ENCODE measurements around the gene IFRD2. TPM values are rescaled to one million over a fixed set of nuclear protein-coding genes. Genes with fewer than 3 reads are reported as not detected.
"Not testable (repeated sequence)": the region's sequence is repeated elsewhere in the genome, so short reads cannot be mapped to it uniquely, and the experiment has no call there.

The IFRD2 gene
- total and polyA plus RNA-seq, 2 of the 13 experiments (the other 11 are each of a cell fraction or from before 2014, with no cell fraction given), result 32.8 to 96.1 TPM

- 93% methylated on average over 10 of the region's 10 CpGs for WGBS (ENCODE audit: low lambda C conversion rate)
- H2AFZ ChIP-seq (ENCODE audit: low read length); ATAC-seq; H3K9me3 ChIP-seq (ENCODE audit: low read length); DNase-seq (ENCODE audit: low spot score); H3K27me3 ChIP-seq (ENCODE audit: control insufficient read depth in 1 of 2, insufficient read depth in 2 of 2, low read length in 2 of 2); H4K20me1 ChIP-seq (ENCODE audit: insufficient read depth, low read length); H3K9ac ChIP-seq (ENCODE audit: insufficient read depth, low read depth, low read length); FAIRE-seq; H3K4me3 ChIP-seq (replicated peaks in 1 of 3; ENCODE audit: insufficient read depth in 1 of 3, low read depth in 2 of 3, low read length in 3 of 3); BruUV-seq (replicated peaks): not testable (repeated sequence)
- Histone ChIP-seq H3K4me2 (ENCODE audit: low read depth, low read length) (peak overlapping the region; percentile 98; the same call in 1 of the 2 replicates), H3K79me2 (ENCODE audit: insufficient read depth, low read length) (peaks cover 33% of the 10 kb centered on the region), H3K36me3 (replicated peaks in 1 of 2; ENCODE audit: control insufficient read depth in 1 of 2, insufficient read depth in 2 of 2, low read length in 2 of 2) (peaks cover 11 to 27% of the 10 kb centered on the region in 2 experiments), H3K27ac (ENCODE audit: extremely low read length, insufficient read depth, low read length) (peak overlapping the region; percentile 88), H3K4me1 (ENCODE audit: insufficient read depth, low read length) (peaks cover 59% of the 10 kb centered on the region)
- POLR2A ChIA-PET, result interaction anchor here (1.8 to 5.5 kb wide), 4 partner anchors 11 to 77 kb away, joined by 5 to 155 read pairs (median 27); partner anchors contain the start of gene IFRD2
- CTCF ChIA-PET (ENCODE audit: low intra/inter-chr PET ratio, low total read pairs), result interaction anchor here (0.7 to 6.4 kb wide), 4 partner anchors 13 to 48 kb away, joined by 3 to 81 read pairs (median 34); no protein-coding TSS in a partner anchor
- TF ChIP-seq, protein P1, sequence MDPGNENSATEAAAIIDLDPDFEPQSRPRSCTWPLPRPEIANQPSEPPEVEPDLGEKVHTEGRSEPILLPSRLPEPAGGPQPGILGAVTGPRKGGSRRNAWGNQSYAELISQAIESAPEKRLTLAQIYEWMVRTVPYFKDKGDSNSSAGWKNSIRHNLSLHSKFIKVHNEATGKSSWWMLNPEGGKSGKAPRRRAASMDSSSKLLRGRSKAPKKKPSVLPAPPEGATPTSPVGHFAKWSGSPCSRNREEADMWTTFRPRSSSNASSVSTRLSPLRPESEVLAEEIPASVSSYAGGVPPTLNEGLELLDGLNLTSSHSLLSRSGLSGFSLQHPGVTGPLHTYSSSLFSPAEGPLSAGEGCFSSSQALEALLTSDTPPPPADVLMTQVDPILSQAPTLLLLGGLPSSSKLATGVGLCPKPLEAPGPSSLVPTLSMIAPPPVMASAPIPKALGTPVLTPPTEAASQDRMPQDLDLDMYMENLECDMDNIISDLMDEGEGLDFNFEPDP (CRISPR knock-in tag; conservative IDR thresholded peaks at IDR 0.05), result 0 out of 2 replicates have a peak, but pooled peaks have one; percentile 68
- TF ChIP-seq, protein P2, sequence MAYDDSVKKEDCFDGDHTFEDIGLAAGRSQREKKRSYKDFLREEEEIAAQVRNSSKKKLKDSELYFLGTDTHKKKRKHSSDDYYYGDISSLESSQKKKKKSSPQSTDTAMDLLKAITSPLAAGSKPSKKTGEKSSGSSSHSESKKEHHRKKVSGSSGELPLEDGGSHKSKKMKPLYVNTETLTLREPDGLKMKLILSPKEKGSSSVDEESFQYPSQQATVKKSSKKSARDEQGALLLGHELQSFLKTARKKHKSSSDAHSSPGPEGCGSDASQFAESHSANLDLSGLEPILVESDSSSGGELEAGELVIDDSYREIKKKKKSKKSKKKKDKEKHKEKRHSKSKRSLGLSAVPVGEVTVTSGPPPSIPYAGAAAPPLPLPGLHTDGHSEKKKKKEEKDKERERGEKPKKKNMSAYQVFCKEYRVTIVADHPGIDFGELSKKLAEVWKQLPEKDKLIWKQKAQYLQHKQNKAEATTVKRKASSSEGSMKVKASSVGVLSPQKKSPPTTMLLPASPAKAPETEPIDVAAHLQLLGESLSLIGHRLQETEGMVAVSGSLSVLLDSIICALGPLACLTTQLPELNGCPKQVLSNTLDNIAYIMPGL (CRISPR knock-in tag; IDR thresholded peaks at IDR 0.05; ENCODE audit: borderline replicate concordance in 1 of 2, low read depth in 1 of 2), result 0 out of 4 replicates have a peak, but pooled peaks of 1 of the 2 experiments have one; percentile 1
- TF ChIP-seq, protein P3, sequence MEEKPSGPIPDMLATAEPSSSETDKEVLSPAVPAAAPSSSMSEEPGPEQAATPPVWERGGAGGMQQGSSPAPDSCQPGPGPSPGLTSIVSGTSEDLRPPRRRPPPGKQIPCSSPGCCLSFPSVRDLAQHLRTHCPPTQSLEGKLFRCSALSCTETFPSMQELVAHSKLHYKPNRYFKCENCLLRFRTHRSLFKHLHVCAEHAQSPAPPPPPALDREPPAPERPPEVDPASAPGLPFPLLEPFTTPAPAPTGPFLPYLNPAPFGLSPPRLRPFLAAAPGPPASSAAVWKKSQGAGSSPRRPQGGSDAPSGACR (CRISPR knock-in tag; IDR thresholded peaks at IDR 0.05), result 0 out of 2 replicates have a peak, but pooled peaks have one; percentile 5
- TF ChIP-seq ZNF713 (CRISPR knock-in tag; IDR thresholded peaks at IDR 0.05), result 0 out of 2 replicates have a peak, but pooled peaks have one; percentile 1
- in situ Hi-C loops (cut with HindIII; ENCODE audit: extremely low pct_ligation_motif_present, low pct_unique_long_range_greater_than_20kb) (loop anchor here (5.0 to 10.0 kb wide), 2 partner anchors 45 to 78 kb away; partner anchors contain the start of gene GNAT1), intact Hi-C loops (cut with micrococcal nuclease; ENCODE audit: unreplicated experiment) (loop anchor here (5.0 kb wide), 2 partner anchors 45 to 80 kb away; partner anchors contain the start of gene GNAT1)
Measured at GRCh38 chr3:50272538-50272910, 19.7 kb downstream of the IFRD2 start.

Measured in HepG2 (cell line).